Neutrophil (primary cell): Measurements from ENCODE around the gene OR52E5.

Source experiments
- H3K27ac ChIP-seq: fragments of 200-600 bp; sonication (generic); 2 replicates; pipeline ENCODE4 v1.5.1; 2016; ENCODE audit warnings: mild to moderate bottlenecking, moderate library complexity
- H3K27me3 ChIP-seq: fragments of 200-600 bp; sonication (generic); 2 replicates; pipeline ENCODE4 v1.6.0; 2016; ENCODE audit warnings: mild to moderate bottlenecking
- H3K36me3 ChIP-seq: fragments of 200-600 bp; sonication (generic); 2 replicates; pipeline ENCODE4 v1.5.1; 2017
- H3K4me1 ChIP-seq, 2 experiments: fragments of 200-600 bp in 1 of 2; sonication (generic) in 1 of 2; 1 replicate in 1 of 2; 2 replicates in 1 of 2; pipeline versions ENCODE4 v1.5.1 to v1.6.1; 2013 to 2016; ENCODE audit warnings: low read depth in 1 of 2, low read length in 1 of 2, mild to moderate bottlenecking in 1 of 2, moderate library complexity in 1 of 2; ENCODE audit not compliant: control insufficient read depth in 1 of 2, insufficient read depth in 1 of 2
- H3K4me3 ChIP-seq, 2 experiments: fragments of 200-600 bp in 1 of 2; sonication (generic) in 1 of 2; 1 replicate in 1 of 2; 2 replicates in 1 of 2; pipeline ENCODE4 v1.5.1; 2013 to 2016; ENCODE audit warnings: low read depth in 1 of 2, low read length in 1 of 2, mild to moderate bottlenecking in 1 of 2, moderate library complexity in 1 of 2
- H3K9me3 ChIP-seq: fragments of 200-600 bp; sonication (generic); 2 replicates; pipeline ENCODE4 v1.5.1; 2016
- TF ChIP-seq, protein P1 (sequence below): fragments of 200-600 bp; sonication (generic); IDR thresholded peaks from 2 replicates; pipeline ENCODE4 v1.5.1; 2016; ENCODE audit warnings: antibody characterized with exemption

The OR52E5 gene

DNA sequence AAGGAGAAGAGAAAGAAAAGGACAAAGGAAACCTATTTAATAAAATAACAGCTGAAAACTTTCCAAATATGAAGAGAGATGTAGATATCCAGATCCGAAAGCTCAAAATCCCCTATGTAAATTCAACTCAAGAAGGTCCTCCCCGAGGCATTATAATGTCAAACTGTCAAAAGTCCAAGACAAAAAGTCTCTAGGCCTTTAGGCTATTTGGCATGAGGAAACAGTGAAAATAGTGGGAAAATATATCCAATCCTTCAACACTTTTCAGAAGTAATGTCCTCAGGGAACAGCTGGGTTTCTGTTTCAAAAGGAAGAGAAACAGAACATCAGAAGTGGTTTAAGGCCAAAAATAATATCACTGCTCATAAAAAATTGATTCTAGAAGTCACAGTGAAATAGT is 14.4 kb upstream of the OR52E5 start:
- TF ChIP-seq, protein P1, sequence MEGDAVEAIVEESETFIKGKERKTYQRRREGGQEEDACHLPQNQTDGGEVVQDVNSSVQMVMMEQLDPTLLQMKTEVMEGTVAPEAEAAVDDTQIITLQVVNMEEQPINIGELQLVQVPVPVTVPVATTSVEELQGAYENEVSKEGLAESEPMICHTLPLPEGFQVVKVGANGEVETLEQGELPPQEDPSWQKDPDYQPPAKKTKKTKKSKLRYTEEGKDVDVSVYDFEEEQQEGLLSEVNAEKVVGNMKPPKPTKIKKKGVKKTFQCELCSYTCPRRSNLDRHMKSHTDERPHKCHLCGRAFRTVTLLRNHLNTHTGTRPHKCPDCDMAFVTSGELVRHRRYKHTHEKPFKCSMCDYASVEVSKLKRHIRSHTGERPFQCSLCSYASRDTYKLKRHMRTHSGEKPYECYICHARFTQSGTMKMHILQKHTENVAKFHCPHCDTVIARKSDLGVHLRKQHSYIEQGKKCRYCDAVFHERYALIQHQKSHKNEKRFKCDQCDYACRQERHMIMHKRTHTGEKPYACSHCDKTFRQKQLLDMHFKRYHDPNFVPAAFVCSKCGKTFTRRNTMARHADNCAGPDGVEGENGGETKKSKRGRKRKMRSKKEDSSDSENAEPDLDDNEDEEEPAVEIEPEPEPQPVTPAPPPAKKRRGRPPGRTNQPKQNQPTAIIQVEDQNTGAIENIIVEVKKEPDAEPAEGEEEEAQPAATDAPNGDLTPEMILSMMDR, result no peak
- Histone ChIP-seq H3K4me3 (no peak overlapping the region), H3K36me3 (no peaks in the 10 kb centered on the region), H3K27ac (no peak overlapping the region), H3K4me1 (no peaks in the 10 kb centered on the region), H3K9me3 (no peaks in the 10 kb centered on the region), H3K27me3 (no peaks in the 10 kb centered on the region)

DNA sequence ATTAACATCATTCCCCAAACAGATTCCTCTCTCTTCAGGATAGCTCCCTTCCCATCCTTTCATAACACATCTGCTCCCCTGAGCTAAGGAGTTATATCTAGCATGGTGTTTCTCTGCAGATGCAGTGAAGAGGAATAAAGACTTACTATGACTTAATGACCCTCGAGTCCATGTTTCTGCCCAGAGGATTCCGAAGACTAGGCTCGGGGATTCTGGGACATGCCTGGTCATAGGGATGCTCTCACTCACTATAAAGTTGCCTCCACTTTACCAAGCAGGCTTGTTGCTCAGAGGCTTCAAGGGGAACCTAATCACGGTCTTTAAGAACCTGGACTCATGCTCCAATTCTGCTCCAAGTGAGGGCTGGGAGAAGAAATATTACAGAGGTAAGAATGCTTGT is 12.7 kb upstream of the OR52E5 start, which contains the start of gene OR52E4:
Gene OR52E4 (plus strand): TSS at position 301 of the 400 bp plus-strand sequence. CDS start 3,664 bp downstream, outside the sequence.
- no peak within 1 kb of the TSS for H3K27ac ChIP-seq
- TF ChIP-seq, protein P1, result no peak

DNA sequence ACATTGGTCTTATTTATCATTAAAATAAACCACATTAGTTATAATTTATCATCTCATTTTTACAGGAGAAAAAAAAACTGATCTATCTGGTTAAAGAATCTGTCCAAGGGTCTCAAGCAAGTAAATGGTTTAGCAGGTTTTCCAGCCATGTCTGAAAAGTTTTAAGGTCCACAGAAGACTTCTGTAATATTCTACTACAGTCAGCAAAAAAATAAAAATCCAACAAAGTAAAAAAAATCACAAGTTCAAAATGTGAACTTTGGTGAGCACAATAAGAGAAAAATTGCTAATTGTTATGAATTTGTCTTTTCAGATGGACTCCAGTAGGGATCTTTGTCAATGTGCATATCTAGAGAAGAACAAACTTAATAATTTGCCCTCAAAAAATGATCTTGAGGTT is 11.3 kb upstream of the OR52E5 start:
- Histone ChIP-seq H3K27me3 (no peaks in the 10 kb centered on the region), H3K9me3 (no peaks in the 10 kb centered on the region), H3K4me3 (no peak overlapping the region), H3K27ac (no peak overlapping the region), H3K4me1 (no peaks in the 10 kb centered on the region), H3K36me3 (no peaks in the 10 kb centered on the region)
- TF ChIP-seq, protein P1, result no peak

More for the DNA sequence above, 12.7 kb upstream of the OR52E5 start, which contains the start of gene OR52E4:
- no peaks in the 10 kb centered on the region for H3K9me3 ChIP-seq
- H3K36me3 ChIP-seq, result no peaks in the 10 kb centered on the region
- no peaks in the 10 kb centered on the region for H3K27me3 ChIP-seq
- H3K4me1 ChIP-seq, result no peaks in the 10 kb centered on the region
- no peak within 1 kb of the TSS for H3K4me3 ChIP-seq

DNA sequence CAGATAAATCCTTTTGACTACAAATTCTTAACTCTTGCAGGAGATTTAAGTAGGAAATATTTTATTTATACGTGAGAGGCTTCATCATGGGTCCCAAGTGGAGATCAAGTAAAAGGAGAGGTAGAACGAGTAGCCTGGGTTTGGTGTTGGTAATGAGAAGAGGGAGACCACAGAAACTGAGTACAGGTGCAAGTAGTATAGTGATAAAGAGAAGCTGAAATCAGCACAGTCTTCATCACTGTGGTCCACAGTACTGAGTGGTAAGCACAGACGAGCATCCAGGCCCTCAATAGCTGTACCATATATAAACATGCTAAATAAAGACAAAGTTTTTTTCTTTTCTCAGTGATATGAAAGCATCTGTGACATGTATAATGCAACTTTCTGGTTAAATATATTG is 5.8 kb upstream of the OR52E5 start:
- no peaks in the 10 kb centered on the region for H3K9me3 ChIP-seq
- no peak overlapping the region for H3K4me3 ChIP-seq
- TF ChIP-seq, protein P1, result no peak
- no peaks in the 10 kb centered on the region for H3K27me3 ChIP-seq
- no peaks in the 10 kb centered on the region for H3K36me3 ChIP-seq
- H3K4me1 ChIP-seq, result no peaks in the 10 kb centered on the region
- H3K27ac ChIP-seq, result no peak overlapping the region

DNA sequence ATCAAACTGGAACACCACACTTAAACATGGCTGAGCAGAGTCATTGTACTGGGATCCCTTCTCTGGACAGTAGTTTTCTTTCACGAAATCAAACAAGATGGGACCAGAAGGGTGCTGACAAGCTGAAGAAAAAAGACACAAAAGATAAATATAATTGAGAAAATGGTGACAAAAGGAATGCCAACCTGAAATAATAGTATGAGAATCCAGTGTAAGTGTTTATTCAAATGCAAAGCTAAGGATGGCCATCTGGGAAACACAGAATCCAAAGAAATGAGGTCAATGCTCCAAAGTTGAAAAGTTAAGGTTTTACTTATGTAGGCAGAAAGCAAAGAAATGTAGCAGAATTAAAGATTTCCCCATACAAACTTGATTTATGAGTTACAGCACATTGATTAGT is 5.3 kb upstream of the OR52E5 start:
- TF ChIP-seq, protein P1, result no peak
- H3K4me3 ChIP-seq, result no peak overlapping the region
- H3K9me3 ChIP-seq, result no peaks in the 10 kb centered on the region
- no peaks in the 10 kb centered on the region for H3K4me1 ChIP-seq
- no peak overlapping the region for H3K27ac ChIP-seq
- H3K27me3 ChIP-seq, result no peaks in the 10 kb centered on the region
- no peaks in the 10 kb centered on the region for H3K36me3 ChIP-seq
